ENCODE data around the gene PRDM2. TPM values are rescaled to one million over a fixed set of nuclear protein-coding genes. Genes with fewer than 3 reads are reported as not detected.

PRDM2 gene
- total and polyA plus RNA-seq, 11 donors, result 16.1 to 52.7 (median 36.3) TPM

GRCh38 chr1:13779930-13780329, 79.9 kb downstream of the PRDM2 start:
- Histone ChIP-seq H3K27me3 (no peaks in the 10 kb centered on the region), H3K27ac (no peak overlapping the region), H3K36me3 (peaks cover 0 to 98% (median 80%) of the 10 kb centered on the region in 9 donors), H3K9me3 (no peaks in the 10 kb centered on the region), H3K4me3 (no peak overlapping the region), H3K4me1 (peaks cover 0 to 50% (median 25%) of the 10 kb centered on the region in 12 donors)
- no peak for DNase-seq
- TF ChIP-seq CTCF (IDR thresholded peaks at IDR 0.05) (no peak), POLR2A (IDR thresholded peaks at IDR 0.05) (no peak)
- no peak for ATAC-seq
- intact Hi-C loops (cut with DNase I), result no loop called here
- WGBS, 4 donors, result 85 to 91% (median 89%) methylated on average over 6 of the region's 6 CpGs

- no peak for ATAC-seq
- Histone ChIP-seq H3K36me3 (peaks cover 0 to 94% (median 72%) of the 10 kb centered on the region in 9 donors), H3K27me3 (no peaks in the 10 kb centered on the region), H3K27ac (peak overlapping the region in 1 of 12 donors; percentile 82), H3K4me3 (no peak overlapping the region), H3K9me3 (no peaks in the 10 kb centered on the region), H3K4me1 (peaks cover 0 to 55% (median 30%) of the 10 kb centered on the region in 12 donors)
- TF ChIP-seq POLR2A (IDR thresholded peaks at IDR 0.05), result no peak
- intact Hi-C loops (cut with DNase I), result no loop called here
- WGBS, 4 donors, result 94 to 96% (median 95%) methylated on average over 6 of the region's 6 CpGs
- no peak for DNase-seq
These were observed 80.8 kb downstream of the PRDM2 start for GRCh38 chr1:13780780-13781179.

GRCh38 chr1:13781228-13781627, 81.2 kb downstream of the PRDM2 start:
- Histone ChIP-seq H3K4me3 (no peak overlapping the region), H3K27me3 (no peaks in the 10 kb centered on the region), H3K4me1 (peaks cover 0 to 55% (median 30%) of the 10 kb centered on the region in 12 donors), H3K9me3 (no peaks in the 10 kb centered on the region), H3K36me3 (peaks cover 0 to 90% (median 71%) of the 10 kb centered on the region in 9 donors), H3K27ac (peak overlapping the region in 1 of 12 donors; percentile 82)
- TF ChIP-seq CTCF (IDR thresholded peaks at IDR 0.05) (no peak), POLR2A (IDR thresholded peaks at IDR 0.05) (no peak)
- ATAC-seq (no peak), DNase-seq (no peak)
- WGBS, 4 donors, result 90 to 91% (median 91%) methylated on average over 6 of the region's 6 CpGs
- intact Hi-C loops (cut with DNase I), result no loop called here

GRCh38 chr1:13781907-13782633, 82.1 kb downstream of the PRDM2 start:
- TF ChIP-seq CTCF (IDR thresholded peaks at IDR 0.05), result no peak
- TF ChIP-seq POLR2A (IDR thresholded peaks at IDR 0.05), result no peak
- Histone ChIP-seq H3K9me3 (no peaks in the 10 kb centered on the region), H3K4me3 (peak overlapping the region in 4 of 12 donors; percentile 8 to 45 (median 25)), H3K27ac (peak overlapping the region in 2 of 12 donors; percentile 6 to 82), H3K36me3 (peaks cover 0 to 90% (median 71%) of the 10 kb centered on the region in 9 donors), H3K27me3 (no peaks in the 10 kb centered on the region), H3K4me1 (peaks cover 0 to 55% (median 30%) of the 10 kb centered on the region in 12 donors)
- WGBS, 4 donors, result 70 to 84% (median 79%) methylated on average over 20 of the region's 20 CpGs
- ATAC-seq, result peak in 3 of 4 donors; percentile 12 to 54 (median 43)
- intact Hi-C loops (cut with DNase I), result no loop called here
- no peak for DNase-seq

Data from heart left ventricle (tissue), 16 donors.